Fibroblast of peridontal ligament (primary cell): ENCODE measurements around the gene OGDH.
"Not testable (repeated sequence)": the region's sequence is repeated elsewhere in the genome, so short reads cannot be mapped to it uniquely, and the experiment has no call there.

Experiments
- DNase-seq: peaks from one replicate; pipeline ENCODE4 v3.0.0-alpha.2; 2010; ENCODE audit errors: extremely low read depth

The OGDH gene

DNA sequence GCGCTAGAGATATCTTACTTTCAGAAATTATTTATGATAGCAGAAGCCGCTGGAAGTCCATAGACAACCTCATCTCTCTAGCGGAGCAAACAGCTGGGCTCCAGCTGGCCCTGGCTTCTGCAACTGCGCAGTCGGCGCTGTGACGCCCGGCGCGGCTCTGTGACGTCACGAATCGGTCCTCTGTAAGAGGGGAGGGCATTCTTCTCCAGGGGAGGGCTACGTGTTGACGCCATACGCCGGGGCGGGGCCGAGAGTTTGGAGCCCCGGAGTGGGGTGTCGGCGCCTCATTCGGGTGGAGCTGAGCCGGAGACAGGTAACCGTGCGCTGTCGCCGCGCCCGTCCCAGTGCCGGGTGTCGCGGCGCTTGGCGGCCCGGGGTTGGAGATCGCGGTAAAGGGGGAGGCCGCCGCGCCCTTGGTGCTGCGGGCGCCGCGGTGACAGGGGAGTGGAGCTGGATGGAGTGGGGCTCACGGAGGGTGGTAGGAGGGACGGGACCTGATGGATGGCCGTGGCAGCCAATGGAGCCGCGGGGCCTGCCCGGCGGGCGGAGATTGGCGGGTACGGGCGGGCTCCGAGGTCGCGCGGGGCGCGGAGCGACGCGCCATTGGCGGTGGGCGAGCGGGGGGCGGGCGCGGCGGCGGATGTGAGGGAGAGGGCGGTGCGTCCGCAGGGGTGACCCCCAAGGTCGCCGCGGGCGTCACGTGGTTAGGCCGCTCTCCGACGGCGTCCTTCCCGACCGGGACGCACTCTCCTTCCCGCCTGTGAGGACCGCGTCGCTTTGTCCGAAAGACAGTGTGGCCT is at the start of gene OGDH:
OGDH (plus strand) TSS at position 287 of the 800 bp plus-strand sequence. CDS start 17,717 bp downstream, outside the sequence.
- peak; percentile 98 for DNase-seq

- no peak for DNase-seq
Measured at GRCh38 chr7:44557485-44557884, 48.9 kb upstream of the OGDH start.

DNA sequence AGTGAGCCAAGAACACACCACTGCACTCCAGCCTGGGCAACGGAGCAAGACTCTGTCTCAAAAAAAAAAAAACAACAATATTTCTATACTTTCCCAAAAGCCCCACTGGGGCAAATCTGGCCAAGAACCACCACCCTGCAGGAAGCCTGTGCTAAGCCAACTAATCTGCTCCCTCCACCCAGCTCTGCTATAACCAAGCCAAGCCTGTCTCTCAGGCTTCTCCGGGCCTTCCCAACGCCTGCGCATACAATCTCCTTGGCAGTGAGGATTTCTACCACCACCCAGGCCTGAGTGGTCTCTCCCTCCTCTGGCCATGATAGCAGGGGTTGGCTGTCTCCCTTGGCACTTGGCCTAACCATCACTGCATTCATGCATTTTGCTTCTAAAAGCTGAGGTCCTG is 46.9 kb upstream of the OGDH start:
- no peak for DNase-seq

DNA sequence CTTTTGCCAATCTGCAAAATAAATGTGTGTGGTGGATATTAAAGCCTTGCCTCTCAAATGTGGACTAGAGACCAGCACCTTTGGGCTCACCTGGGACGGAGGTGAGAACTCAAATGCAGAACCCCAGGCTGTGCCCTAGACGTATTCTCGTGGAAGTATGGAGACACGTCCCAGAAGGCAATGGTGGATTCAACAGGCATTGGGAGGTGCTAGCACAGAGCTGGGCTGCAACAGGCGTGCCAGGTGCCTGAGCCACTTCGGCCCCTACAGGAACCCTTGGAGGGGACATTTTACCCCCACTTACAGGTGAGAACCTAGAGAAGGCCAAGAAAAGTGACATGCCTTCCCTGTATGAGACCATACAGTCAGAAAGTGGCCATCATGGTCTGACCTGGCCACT is 44.9 kb upstream of the OGDH start:
- DNase-seq, result no peak

- peak; percentile 20 for DNase-seq
Measured at GRCh38 chr7:44561962-44562621, 44.3 kb upstream of the OGDH start.

GRCh38 chr7:44562622-44562962 is 43.8 kb upstream of the OGDH start:
- not testable (repeated sequence) for DNase-seq

GRCh38 chr7:44563171-44563679 is 43.2 kb upstream of the OGDH start:
- DNase-seq, result no peak

DNA sequence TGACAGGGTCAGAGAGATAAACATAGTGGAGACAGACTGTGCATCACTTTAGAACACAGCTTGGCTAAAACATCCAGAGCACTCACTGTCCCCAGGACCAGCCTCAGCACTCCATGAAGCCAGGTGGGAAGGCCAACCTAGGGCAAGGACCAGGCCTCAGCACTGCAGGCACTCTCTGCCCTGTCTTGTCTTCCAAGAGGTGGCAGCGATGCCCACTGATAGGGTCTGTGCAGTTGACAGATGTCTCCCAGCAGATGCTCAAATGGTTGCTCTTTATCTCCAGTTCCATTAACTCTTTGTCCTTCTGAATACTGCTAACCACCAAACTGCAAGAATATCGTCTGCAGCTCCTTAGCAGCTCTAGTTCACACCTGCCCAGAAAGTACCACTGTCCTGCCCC is 41.8 kb upstream of the OGDH start:
- DNase-seq, result no peak

GRCh38 chr7:44565097-44565794 is 41.2 kb upstream of the OGDH start:
- peak; percentile 54 for DNase-seq

- DNase-seq, result no peak
Measured at GRCh38 chr7:44565795-44566559, 40.5 kb upstream of the OGDH start.

DNA sequence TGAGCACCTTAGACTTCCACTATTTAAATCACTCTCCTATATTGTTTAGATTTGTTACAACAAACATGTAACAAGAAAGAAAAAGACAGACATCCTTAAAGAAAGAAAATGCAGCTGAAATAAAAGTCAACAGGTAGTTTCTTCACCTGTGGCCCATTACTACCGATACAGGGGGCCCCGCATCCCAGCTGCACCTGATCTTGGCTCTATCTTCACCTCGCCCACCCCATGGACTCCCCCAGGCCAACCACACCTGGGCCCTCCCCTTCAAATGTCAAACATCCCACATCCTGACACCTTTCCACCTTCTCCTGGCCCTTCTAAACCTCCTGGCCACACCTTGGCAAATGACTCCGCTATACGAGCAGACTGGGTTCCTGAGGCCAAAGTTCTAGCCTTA is 39.7 kb upstream of the OGDH start:
- DNase-seq, result no peak

- no peak for DNase-seq
Measured at GRCh38 chr7:44567884-44568283, 38.5 kb upstream of the OGDH start.

GRCh38 chr7:44568771-44569560 is 37.5 kb upstream of the OGDH start:
- DNase-seq, result no peak

GRCh38 chr7:44569959-44570358 is 36.5 kb upstream of the OGDH start:
- DNase-seq, result no peak

DNA sequence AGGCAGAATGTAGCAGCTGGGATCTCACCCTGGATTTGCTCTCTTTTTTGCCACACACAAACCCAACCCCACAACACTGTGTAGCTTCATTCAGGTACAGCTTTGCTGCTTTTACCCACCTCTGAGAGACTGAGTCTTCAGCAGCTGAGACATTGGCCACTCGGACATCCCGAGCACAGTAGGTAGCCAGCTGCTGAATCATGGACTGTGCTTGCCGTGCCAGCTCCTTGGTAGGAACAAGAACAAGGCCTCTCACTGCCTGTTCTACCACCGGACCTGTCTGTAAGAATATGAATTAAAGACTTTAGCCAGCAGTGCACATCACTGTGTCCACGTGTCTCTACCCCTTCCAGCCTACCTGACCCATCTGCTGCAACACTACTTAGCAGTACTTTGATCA is 33.7 kb upstream of the OGDH start:
- no peak for DNase-seq

GRCh38 chr7:44573464-44574286 is 32.8 kb upstream of the OGDH start, which contains the start of gene DDX56:
Gene DDX56, minus strand, starts transcription at chr7:44573908. Its CDS starts 13 bp downstream, at chr7:44573895.
- DNase-seq, result peak; percentile 92

DNA sequence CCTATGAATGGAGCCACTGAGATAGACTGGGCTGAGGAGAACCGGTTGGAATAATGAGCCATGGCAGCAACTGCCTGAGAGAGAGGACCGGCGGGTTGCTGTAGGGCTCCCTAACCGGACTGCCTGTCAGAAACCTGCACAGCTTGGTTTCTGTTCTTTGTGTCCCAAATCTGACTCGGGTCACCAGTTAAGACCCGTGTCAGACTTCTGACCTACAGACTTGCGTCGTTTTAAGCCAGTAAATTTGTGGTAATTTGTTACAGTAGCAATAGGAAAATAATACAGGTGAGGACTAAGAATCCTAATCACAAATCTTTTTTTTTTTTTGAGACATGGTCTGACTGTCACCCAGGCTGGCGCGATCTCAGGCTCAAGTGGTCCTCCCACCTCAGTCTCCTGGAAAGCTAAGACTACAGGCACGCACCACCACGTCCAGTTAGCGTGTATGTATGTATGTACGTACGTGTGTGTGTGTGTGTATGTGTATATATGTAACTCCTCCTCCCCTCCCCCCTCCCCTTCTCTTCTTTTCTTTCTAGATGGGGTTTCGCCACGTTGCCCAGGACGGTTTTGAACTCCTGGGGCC is 32.0 kb upstream of the OGDH start:
- DNase-seq, result no peak

DNA sequence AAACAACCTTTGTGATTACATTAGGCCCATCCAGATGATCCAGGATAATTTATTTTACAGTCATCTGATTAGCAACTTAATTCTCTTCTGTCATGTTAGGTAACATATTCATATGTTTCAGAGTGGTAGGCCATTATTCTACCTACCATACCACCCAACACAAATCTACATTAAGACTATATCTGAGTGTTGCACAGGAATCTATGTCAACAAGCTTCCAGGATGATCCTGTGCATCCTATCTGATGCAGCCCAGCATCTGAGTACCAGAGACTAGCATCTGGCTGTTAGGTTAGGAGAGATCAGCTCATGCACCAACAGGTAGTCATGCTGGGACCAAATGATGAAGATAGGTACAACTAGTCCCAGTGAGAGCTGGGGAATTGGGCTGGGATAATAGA is 31.4 kb upstream of the OGDH start:
- DNase-seq, result no peak

DNA sequence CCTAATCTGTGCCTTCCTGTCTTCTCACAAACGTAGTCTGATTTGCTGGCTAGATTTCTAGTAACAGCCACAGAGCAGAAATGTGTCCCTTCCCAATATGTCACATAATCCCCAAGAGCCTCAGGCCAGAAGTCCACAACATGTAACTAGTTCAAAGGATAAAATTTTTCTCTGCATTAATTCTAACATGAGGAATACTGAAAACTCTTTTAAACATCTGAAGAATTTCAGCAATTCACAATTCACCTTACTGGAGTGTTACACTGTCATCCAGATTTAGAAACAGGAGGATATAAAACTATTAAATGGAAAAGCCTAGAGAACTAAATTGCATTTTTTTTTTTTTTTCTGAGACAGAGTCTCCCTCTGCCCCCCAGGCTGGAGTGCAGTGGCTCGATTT is 30.2 kb upstream of the OGDH start:
- DNase-seq, result no peak
